GM12875 (cell line): Measurements from ENCODE around the gene OR2F2.
A peak's percentile ranks its signal among the peaks of the same experiment; 100 is the strongest.

ENCODE experiments used
- H3K4me3 ChIP-seq: one replicate; pipeline ENCODE4 v1.5.1; 2011; ENCODE audit warnings: low read depth, low read length, control low read depth
- TF ChIP-seq, protein P1 (sequence below): IDR thresholded peaks from 2 replicates; pipeline ENCODE4 v1.5.1; 2011; ENCODE audit warnings: low read depth, mild to moderate bottlenecking, control low read depth, inconsistent platforms, low read length, moderate library complexity, borderline replicate concordance; ENCODE audit not compliant: insufficient read depth

OR2F2 gene

DNA sequence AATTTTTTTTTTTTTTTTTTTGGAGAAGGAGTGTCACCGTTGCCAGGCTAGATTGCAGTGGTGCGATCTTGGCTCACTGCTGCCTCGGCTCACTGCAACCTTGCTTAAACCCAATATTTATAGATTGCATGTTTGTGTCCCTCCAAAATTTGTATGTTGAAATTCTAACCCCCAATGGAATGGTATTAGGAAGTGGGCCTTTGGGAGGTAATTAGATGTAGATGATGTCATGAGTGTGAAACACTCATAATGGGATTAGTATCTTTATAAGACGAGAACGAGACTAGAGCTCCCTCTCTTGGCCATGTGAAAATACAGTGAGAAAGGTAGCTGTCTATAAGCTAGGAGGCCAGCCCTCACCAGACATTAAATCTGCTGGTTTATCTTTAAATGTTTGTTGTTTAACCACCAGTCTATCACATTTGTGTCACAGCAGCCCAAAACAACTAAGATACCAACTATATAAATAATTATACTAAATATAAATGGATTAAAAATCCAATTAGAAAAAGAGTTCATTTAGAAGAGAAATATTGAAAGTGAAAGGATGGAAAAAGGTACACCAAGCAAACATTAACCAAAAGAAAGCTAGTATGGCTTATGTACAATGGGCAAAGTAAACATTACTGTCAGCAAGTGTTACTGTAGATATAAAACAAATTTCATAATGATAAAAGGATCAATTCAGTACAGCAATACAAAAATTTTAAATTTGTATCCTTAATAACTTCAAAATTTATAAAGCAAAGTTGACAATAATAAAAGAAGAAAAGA, 42.3 kb upstream of the OR2F2 start:
- TF ChIP-seq, protein P1, sequence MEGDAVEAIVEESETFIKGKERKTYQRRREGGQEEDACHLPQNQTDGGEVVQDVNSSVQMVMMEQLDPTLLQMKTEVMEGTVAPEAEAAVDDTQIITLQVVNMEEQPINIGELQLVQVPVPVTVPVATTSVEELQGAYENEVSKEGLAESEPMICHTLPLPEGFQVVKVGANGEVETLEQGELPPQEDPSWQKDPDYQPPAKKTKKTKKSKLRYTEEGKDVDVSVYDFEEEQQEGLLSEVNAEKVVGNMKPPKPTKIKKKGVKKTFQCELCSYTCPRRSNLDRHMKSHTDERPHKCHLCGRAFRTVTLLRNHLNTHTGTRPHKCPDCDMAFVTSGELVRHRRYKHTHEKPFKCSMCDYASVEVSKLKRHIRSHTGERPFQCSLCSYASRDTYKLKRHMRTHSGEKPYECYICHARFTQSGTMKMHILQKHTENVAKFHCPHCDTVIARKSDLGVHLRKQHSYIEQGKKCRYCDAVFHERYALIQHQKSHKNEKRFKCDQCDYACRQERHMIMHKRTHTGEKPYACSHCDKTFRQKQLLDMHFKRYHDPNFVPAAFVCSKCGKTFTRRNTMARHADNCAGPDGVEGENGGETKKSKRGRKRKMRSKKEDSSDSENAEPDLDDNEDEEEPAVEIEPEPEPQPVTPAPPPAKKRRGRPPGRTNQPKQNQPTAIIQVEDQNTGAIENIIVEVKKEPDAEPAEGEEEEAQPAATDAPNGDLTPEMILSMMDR: peak; percentile 44; the same call in 1 of the 2 replicates
- H3K4me3 ChIP-seq: no peak overlapping the region

DNA sequence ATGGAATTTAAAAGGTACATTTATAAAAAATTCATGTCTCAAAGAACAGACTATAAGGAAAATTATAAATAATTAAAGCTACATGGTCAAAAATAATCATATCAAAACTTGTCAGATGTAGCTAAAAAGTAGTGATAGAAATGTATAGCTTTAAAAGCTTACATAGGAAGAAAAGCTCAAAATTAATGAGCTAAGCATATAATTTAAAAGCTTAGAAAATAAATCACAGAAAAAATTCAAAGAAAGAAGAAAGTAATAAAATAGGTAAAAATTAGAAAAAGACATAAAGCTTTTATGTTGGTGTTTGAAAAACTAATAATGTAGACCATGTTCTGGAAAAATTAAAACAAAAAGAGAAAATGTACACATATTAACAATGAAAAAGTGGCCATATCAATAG, 38.4 kb upstream of the OR2F2 start:
- TF ChIP-seq, protein P1: no peak
- no peak overlapping the region for H3K4me3 ChIP-seq

- TF ChIP-seq, protein P1: no peak
- no peak overlapping the region for H3K4me3 ChIP-seq
Observed at GRCh38 chr7:143898810-143899209, 36.2 kb upstream of the OR2F2 start.

DNA sequence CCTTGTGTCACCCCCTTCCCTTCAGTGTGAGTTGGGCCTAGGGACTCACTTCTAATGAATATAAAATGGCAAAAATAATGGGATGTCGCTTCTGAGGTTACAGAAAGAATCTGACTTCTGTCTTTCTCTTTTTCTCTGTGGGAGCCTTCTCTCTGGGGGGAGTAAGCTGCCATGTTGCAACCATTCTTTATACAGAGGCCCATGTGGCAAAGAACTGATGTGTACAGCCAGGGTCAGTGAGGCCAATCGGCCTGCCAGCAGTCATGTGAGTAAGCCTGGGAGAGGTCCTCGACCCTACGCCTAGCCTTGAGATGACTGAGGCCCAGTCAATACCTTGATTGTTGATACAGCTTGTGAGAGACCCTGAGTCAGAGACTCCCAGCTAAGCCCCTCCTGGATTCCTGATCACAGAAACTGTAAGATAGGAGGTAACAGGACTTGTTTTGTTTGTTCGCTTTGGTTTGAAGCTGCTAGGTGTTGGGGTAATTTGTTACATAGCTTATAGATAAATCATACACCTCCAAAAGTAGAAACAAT, 34.7 kb upstream of the OR2F2 start:
- peak overlapping the region; percentile 4 for H3K4me3 ChIP-seq
- TF ChIP-seq, protein P1: no peak

- TF ChIP-seq, protein P1: no peak
- H3K4me3 ChIP-seq: peak overlapping the region; percentile 84
Observed at GRCh38 chr7:143901332-143901667, 33.7 kb upstream of the OR2F2 start.

- TF ChIP-seq, protein P1: peak; percentile 32; the same call in 1 of the 2 replicates
- peak within 1 kb of the TSS; percentile 84 for H3K4me3 ChIP-seq
Observed at GRCh38 chr7:143901668-143902331, 33.2 kb upstream of the OR2F2 start, which contains the start of gene TCAF1. Gene TCAF1, minus strand, starts transcription at chr7:143902176. Its CDS starts 25,568 bp downstream, at chr7:143876608.
